Measurements from ENCODE around the gene IER5L.
A peak's percentile ranks its signal among the peaks of the same experiment; 100 is the strongest.

The IER5L gene

DNA sequence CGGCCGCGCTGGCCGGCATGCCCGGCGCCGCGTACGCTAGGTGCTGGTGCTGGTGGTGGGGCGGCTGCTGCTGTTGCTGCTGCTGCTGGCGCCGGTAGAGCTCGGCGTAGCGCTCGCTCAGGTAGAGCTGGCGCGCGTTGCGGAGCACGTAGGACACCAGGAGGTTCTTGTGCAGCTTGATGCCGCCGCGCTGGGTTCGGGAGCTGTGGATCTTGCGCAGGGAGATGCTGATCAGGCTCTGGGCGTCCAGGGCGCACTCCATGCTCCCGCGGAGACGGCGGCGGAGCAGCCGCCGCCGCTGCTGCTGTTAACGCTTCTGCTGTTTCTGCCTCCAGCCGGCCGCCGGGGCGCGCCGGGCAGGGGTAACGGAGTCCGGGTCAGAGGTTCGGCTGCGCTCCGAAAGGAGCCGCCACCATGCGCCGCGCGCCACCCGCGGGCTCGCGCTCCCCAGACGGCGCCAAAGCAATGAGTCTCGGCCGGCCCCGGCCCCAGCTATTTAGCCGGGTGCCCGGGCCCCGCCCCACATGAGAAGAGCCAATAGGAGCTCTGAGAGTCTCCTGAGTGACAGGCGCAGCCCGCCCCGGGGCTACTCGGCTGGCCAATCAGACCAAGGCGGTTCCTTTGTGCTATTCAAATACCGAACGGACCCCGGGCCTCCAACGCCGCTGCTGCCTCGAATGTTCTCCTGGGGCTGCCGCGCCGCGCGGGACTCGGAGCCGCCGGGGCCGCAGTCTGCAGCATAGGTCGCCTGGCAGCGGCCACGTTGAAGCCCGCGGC lies at the start of gene IER5L:
Gene IER5L (minus strand): TSS at position 471 of the 777 bp plus-strand sequence. CDS start 209 bp downstream, at position 262.
- DNase-seq = peak; percentile 76 to 94

DNA sequence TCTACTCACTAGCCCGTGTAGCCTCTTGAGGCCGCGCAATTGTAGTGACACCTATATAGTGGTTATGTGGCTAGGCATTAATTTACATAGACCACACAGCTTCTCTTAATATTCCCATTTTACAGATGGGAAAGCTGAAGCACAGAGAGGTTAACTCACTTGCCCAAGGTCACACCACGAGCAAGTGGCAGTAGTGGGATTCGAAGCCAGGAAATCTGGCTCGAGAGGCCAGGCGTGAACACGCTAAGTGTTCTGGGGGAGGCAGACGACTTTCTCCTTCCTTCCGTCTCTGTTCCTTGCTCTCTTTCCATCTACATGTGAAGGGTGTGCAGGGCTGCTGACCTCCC lies 49.8 kb upstream of the IER5L start:
- no peak for DNase-seq

DNA sequence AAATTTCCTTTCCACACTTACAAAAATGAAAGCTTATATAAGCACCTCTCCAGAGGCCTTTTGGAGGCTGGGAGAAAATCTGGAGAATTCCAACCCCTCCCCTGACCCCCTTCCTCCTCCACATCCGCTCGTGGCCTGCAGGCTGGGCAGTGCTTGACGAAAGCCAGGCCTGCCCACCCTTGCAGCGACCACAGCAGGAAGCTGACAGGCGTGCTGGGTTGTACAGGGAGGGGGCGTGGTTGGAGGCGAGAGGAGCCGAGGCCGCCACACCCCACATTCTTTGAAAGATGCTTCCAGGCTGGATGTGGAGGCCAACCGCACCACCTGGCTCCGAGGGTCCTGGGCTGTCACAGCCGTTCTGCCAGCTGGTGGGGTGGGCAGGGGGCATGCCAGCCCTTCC lies 47.8 kb upstream of the IER5L start:
- DNase-seq = no peak

DNA sequence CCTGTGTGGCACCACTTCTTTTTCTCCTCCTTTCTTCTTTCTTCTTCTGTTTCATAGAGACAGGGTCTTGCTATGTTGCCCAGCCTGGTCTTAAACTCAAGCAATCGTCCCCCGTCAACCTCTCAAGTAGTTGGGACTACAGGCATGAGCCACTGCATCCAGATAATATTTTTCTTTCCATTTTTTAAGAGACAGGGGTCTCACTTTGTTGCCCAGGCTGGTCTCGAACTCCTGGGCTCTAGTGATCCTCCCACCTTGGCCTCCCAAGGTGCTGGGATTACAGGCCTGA lies 47.4 kb upstream of the IER5L start:
- no peak for DNase-seq

DNA sequence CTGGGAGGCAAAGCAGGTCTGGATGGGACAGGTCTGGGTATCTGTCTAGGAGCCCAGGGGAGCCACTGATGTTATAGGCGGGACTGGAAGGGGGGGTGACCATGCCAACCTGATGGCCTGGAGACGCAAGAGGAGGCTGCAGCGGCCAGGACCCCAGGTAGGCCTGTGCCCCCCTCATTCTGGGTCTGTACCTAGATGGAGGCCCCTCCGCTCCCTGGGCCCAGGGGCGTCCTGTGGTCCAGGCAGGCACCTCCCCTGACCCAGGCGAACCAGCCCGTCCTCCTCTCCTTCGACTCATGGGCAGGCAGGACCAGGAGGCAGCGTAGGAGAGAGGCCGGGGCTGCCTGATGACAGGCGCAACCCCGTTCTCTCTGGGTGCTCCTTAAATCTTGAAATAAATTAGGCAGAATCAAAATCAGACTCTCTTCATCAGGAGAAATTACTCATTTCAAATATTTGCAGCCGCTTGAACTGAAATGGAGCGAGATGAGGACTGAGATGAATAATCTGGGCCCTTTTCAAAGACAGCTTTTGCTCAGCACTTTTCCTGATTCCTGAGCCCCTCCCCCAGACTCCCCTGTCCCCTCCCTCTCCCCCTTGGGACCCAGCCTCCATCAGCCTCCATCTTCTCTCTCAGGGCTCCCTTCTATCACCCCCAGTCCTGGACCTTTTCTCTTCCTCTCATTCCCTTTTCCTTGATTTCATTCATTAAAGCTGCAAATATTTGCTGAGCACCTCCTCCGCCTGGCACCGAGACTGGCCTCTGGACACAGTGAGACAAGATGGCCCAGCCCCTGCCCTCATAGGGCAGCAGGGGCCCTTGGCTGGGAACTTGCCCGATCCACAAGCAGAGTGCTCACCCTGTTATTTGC lies 46.8 kb upstream of the IER5L start:
- DNase-seq = no peak

DNA sequence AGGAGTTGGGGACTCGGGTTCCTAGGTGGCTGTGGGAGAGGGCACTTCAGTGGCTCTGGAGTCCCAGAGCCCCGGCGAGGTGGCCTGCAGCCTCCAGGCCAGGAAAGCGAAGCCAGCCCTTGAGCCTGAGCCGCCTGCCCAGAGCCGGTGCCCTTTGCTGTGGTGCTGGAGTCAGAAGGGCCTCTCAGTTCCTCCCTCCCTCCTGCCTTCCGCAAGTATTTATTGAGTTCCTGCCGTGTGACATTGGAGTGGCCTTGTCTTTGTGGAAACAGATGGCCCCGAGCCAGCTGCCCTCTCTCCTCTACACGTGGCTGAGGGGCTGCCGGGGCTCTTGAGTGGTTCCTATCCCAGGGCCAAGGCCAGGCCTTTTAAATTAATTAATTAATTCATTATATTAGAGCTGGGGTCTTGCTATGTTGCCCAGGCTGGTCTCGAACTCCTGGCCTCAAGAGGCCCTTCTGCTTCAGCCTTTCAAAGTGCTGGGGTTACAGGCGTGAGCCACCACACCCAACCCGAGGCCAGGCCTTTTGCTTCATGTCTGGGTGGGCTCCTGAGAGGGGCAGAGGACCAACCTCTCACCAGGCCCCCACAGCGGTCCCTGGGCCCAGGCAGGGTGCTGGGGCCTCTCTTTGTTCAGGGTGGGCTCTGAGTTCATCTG lies 45.6 kb upstream of the IER5L start:
- no peak for DNase-seq

DNA sequence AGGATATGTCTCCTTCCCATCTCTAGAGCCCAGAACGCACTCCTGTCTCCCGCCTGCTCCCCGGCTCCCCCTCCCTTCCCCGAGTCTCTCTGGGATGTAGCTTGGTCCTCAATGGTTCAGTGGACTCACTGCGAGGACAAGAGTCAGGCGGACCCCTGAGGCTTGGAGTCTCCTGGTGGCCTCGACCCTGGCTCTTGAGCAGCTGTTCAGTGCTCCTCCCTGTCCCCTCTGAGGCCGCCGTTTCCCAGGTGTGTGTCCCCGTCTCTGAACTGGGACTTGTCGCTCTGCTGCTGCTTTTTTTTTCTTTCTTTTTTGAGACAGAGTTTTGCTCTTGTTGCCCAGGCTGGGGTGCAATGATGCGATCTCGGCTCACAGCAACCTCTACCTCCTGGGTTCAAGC lies 44.8 kb upstream of the IER5L start:
- no peak for DNase-seq

DNA sequence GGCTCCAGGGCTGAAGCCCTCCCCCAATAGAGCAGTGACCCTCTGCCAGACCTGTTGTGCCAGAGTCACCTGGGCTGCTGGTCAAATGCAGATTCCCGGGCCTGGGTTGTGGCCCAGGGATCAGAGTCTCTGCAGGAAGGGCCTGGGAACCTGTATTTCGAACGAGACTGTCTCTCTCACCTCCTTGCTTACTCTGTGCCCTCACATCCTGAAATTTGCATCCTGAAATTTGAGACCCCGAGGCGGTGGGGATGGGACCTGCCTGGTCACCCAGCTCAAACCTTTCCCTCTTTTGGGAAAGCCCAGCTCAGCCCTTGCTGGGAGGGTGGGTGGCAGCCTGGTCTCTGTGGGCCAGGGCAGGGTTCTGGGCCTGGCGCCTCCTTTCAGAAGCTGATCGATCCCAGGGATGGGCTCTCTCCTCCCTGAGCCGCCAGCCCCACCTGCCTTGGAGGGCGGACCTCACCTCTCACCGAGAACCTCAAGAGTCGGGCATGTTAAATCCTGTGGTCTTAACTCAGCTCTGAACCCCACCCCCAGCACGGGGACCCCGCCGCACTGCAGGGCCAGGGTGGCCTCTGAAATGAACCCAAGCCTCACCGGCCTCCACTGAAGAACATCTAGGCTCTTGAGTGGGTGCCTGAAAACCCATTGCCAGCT lies 44.0 kb upstream of the IER5L start:
- no peak for DNase-seq

DNA sequence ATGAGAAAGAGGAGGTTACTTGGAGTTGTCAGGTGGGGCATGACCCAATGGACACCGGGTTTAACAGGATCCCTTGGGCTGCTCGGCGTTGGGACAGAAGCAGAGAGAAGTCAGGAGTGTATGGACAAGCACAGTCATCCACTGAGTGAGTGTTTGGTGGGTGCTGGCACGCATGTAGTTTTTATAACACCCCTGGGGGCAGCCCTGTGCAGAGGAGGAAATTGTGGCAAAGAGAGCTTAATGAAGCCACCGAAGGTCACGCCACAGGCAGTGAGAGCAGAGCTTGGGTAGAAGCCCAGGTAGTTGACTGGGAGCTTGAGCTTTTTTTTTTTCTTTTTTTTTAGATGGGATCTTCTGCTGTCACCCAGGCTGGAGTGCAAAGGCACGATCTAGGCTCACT lies 43.2 kb upstream of the IER5L start:
- DNase-seq = no peak

DNA sequence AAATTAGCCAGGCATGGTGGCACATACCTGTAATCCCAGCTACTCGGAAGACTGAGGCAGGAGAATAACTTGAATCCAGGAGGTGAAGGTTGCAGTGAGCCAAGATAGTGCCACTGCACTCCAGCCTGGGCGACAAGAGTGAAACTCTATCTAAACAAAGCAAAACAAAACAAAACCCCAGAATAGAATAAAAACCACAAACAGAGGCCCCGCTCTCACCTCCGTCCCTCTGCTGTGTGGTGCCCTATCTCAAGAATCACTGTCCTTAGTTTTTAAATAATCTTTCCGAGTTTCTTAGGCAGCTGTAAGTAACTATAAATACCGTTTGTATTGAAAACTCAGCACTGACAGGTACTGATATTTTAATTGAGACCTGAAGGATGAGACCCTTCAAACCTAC lies 42.7 kb upstream of the IER5L start:
- no peak for DNase-seq

DNA sequence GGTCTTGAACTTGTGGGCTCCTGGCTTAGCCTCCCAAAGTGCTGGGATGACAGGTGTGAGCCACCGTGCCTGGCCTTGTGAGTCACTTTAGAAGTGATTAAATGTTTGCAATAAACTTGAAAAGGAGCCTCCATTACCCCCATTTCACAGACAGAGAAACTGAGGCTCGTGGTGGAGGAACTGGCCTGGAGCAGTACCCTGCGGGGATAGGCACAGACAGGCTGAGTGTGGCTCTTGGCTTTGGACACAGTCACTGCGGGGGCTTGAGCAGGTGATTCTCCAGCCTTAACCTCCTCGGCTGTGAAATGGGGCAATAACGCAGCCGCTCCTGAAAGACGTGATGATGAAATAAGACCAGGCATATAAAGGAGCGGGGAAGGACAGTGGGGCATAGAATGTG lies 40.9 kb upstream of the IER5L start:
- no peak for DNase-seq

DNA sequence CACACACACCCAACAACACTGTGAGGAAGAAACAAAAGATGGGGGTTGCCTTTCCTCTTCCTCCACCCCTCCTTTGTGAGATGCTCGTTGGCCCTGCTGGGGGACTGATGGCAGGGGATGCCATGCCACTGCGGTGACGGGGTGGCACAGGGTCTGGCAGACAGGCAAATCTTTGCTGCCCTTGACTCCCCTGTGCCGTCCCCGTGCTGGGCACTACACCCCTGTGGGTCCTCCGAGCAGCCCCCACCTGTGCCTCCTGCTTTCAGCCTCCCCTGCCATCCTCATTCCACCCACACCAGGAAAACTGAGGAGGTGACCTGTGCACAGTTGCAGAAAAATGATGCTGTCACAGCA lies 40.2 kb upstream of the IER5L start:
- DNase-seq = no peak

DNA sequence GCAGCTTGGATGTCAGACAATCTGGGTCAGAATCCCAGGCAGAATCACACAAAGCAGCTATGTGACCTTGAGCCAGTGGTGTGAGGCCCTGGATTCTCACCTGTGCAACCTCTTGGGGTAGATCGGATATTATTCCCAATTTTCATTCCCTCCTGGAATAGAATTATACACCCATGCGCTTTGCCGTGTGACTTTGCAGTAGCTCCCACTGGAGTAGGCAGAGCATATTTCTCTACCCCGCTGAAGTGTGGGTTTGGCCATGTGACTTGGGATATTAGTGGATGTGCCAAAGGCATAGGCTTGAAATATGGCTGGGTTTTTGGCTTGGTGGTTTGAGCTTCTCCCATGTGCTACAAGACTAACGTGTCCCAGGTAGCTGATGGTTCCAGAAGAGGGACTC lies 35.5 kb upstream of the IER5L start:
- DNase-seq = no peak

DNA sequence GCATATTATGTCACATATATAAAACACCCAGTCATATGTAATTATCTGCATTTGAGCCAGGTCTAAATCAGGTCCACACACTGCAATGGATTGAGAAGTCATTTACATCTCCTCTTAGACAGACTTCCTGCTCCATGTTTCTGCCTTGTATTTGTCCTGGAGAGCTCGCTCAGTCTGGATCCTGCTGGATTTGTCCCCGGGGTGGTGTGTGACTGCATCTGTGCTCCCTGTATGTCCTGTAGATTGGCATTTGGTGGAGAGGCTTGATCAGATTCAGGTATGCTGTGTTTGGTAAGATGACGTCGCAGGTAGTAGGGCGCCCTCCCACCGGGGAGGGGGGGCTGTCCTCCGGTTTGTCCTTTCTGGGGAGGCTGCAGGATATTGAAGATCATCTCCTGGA lies 33.6 kb upstream of the IER5L start:
- DNase-seq = no peak

DNA sequence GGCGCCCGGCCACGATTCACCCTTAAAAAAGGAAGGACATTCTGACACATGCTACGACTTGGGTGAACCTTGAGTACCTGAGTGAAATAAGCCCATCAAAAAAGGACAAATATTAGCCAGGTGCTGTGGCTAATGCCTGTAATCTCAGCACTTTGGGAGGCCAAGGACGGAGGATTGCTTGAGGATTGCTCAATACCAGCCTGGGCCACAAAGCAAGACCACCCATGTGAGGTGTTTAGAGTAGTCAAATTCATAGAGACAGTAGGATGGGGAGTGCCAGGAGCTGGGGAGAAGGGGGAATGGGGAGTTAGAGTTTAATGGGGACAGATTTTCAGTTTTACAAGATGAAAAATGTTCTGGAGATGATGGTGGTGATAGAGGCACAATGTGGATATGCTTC lies 32.1 kb upstream of the IER5L start:
- no peak for DNase-seq

DNA sequence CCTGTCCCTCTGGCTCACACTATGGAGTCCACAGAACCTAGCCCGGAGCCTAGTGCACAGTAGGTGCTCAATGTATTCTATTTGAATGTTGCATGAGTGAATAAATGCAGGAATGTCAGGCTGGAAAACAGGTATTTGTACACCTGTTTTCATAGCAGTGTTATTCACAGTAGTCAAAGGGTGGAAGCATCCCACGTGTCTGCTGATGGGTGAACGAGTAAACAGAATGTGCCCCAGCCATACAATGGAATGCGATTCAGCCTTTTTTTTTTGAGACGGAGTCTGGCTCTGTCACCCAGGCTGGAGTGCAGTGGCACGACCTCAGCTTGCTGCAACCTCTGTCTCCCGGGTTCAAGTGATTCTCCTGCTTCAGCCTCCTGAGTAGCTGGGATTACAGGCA lies 31.5 kb upstream of the IER5L start:
- no peak for DNase-seq

DNA sequence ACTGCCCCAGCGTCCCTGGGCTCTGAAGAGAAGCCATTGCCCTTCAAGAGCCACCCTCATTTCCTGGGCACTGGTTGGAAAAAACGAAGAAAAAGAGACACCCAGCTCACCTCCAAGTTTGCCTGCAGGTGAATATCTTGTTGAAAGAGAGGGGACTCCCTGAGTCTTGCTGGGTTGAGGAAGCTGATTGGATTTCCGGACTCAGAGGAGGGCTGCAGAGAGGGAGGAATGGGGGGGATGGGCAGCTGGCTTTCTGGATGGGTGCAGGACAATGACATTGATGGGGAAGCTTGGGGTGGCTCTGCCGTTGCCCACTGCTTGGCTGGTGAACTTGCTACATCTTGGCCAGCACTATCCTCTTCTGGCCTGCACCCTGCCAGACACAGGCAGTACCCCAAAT lies 31.0 kb upstream of the IER5L start:
- DNase-seq = no peak

DNA sequence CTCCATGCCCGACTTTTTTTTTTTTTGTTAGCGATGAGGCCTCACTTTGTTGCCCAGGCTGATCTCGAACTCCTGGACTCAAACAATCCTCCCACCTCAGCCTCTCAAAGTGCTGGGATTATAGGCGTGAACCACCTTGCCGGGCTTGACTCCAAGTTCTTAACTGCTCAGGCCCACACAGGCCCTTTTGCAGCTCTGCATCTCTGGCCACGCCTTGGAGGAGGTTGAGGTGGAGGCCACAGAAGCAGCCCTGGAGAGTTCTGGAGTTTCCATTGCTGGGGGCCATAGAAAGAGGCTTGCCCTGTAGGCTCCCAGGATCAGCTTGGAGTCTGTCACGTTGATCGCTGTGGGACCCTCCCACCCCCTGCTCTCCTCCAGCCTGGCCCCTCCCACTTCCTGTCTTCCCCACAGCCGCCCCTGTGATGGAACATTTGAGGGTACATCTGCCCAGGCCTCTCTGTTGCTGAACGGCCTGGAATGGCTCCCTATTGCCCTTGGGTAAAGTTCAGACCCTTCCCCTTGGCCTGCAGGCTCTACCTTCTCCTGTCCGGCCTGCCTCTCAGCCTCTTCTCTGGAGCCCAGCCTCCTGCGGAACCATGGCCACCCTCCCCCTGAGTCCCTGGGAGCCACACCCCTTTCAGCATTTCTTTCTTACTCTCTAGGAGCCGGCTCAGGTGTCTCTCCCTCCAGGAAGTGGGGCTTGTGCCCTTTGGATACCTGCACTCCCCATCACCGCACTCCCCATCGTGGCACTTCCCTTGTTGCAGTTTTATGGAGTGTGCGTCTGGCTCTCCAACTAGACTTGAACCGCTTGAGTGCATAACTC lies 30.4 kb upstream of the IER5L start:
- DNase-seq = no peak

DNA sequence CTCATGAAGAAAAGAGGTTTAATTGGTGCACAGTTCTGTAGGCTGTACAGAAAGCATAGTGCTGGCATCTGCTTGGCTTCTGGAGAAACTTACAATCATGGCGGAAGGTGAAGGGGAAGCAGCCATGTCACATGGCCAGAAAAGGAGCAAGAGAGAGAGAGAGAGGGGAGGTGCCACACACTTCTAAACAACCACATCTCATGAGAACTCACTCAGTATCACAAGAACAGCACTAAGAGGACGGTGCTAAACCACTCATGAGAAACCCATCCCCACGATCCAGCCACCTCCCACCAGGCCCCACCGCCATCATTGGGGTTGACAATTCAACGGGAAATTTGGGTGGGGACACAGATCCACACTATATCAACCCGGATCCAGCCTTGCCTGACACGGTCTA lies 28.8 kb upstream of the IER5L start:
- no peak for DNase-seq

DNA sequence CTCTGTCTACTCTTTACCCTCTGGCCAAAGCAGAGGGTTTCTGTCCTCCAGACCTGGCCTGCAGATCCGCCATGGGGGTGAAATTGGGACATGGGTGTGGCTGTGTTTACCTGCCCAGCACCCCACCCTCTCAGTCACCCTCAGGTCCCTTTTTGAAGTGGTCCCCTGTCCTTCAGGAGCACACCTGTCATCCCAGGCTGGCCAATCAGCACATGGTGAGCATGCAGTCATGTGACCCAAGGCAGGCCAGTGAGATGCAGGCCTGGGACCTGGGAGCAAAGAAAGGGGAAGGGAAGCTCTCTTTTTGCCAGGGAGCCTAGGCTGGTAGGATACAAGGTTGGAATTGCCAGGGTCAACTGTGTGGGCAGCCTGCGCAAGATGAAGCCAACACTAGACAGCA lies 28.3 kb upstream of the IER5L start:
- DNase-seq = no peak

DNA sequence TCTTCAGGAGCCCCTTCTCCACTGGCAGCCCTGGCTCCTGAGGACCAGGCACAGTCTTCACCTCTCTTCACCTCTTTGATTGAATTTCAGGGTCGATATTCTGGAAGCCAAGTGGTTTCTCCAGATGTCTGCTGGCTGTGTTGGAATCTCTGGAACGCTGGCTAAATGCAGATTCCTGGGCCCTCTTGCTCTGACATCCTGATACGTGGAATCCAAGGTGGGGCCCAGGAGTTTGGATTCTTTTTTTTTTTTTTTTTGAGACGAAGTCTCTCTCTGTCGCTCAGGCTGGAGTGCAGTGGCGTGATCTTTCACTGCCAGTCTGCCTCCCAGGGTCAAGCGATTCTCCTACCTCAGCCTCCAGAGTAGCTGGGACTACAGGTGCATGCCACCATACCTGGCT lies 26.8 kb upstream of the IER5L start:
- DNase-seq = no peak

DNA sequence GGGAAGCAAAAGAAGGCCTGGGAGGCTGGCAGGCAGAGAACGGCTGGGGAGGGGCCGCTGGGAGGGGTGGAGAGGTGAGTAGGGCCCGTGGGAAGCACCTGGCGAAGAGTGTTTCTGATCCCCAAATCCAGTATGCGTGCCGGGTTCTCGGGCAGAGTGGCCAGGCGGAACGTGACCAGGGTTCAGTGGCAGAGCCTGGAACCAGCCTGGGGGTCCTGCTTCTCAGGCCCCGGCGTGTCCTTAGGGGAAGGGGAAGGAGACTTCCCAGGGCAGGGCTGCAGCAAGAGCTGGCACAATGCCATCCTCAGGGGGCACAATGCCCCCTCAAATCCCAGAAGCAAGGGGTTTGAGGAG lies 25.5 kb upstream of the IER5L start:
- DNase-seq = no peak
